ENCODE measurements around the gene EYS. TPM values are rescaled to one million over a fixed set of nuclear protein-coding genes. Genes with fewer than 3 reads are reported as not detected.

EYS gene
- total and polyA plus RNA-seq, 7 donors = 0.07 to 0.46 TPM; not detected in 5

- intact Hi-C loops (cut with DNase I) = no loop called here
- Histone ChIP-seq H3K4me1 (no peaks in the 10 kb centered on the region), H3K9me3 (no peaks in the 10 kb centered on the region), H3K27ac (no peak overlapping the region), H3K27me3 (no peaks in the 10 kb centered on the region), H3K36me3 (no peaks in the 10 kb centered on the region), H3K4me3 (no peak overlapping the region)
- TF ChIP-seq CTCF (IDR thresholded peaks at IDR 0.05) (no peak), POLR2AphosphoS5 (IDR thresholded peaks at IDR 0.05) (no peak), EP300 (IDR thresholded peaks at IDR 0.05) (no peak)
- 82 to 89% methylated on average over 7 of the region's 7 CpGs for WGBS, 2 donors
- DNase-seq = peak; percentile 55
Measured at GRCh38 chr6:64908104-64908503, 798.9 kb downstream of the EYS start.

- TF ChIP-seq EP300 (IDR thresholded peaks at IDR 0.05) (no peak), POLR2A (IDR thresholded peaks at IDR 0.05) (no peak), POLR2AphosphoS5 (IDR thresholded peaks at IDR 0.05) (no peak)
- 94 to 95% methylated on average over 2 of the region's 2 CpGs for whole genome bisulfite sequencing, 2 donors
- Histone ChIP-seq H3K36me3 (no peaks in the 10 kb centered on the region), H3K4me1 (no peaks in the 10 kb centered on the region), H3K9me3 (no peaks in the 10 kb centered on the region), H3K27ac (no peak overlapping the region), H3K4me3 (no peak overlapping the region), H3K27me3 (no peaks in the 10 kb centered on the region)
- DNase-seq = no peak
- intact Hi-C loops (cut with DNase I) = no loop called here
Measured at GRCh38 chr6:64904616-64905015, 802.4 kb downstream of the EYS start.

- TF ChIP-seq POLR2A (IDR thresholded peaks at IDR 0.05) = no peak
- TF ChIP-seq POLR2AphosphoS5 (IDR thresholded peaks at IDR 0.05) = no peak
- no peak for TF ChIP-seq EP300 (IDR thresholded peaks at IDR 0.05)
- TF ChIP-seq CTCF (IDR thresholded peaks at IDR 0.05) = no peak
- DNase-seq = no peak
- Histone ChIP-seq H3K27ac (no peak overlapping the region), H3K27me3 (no peaks in the 10 kb centered on the region), H3K4me3 (no peak overlapping the region), H3K4me1 (no peaks in the 10 kb centered on the region), H3K36me3 (no peaks in the 10 kb centered on the region), H3K9me3 (no peaks in the 10 kb centered on the region)
- intact Hi-C loops (cut with DNase I) = no loop called here
Measured at GRCh38 chr6:64902596-64902995, 804.4 kb downstream of the EYS start.

- peak; percentile 32 for DNase-seq
- WGBS, 2 donors = 89 to 92% methylated on average over 4 of the region's 4 CpGs
- Histone ChIP-seq H3K9me3 (no peaks in the 10 kb centered on the region), H3K27me3 (no peaks in the 10 kb centered on the region), H3K4me3 (no peak overlapping the region), H3K27ac (no peak overlapping the region), H3K4me1 (no peaks in the 10 kb centered on the region), H3K36me3 (no peaks in the 10 kb centered on the region)
- no peak for TF ChIP-seq POLR2AphosphoS5 (IDR thresholded peaks at IDR 0.05)
- TF ChIP-seq POLR2A (IDR thresholded peaks at IDR 0.05) = no peak
- no peak for TF ChIP-seq CTCF (IDR thresholded peaks at IDR 0.05)
- no peak for TF ChIP-seq EP300 (IDR thresholded peaks at IDR 0.05)
- intact Hi-C loops (cut with DNase I) = no loop called here
Measured at GRCh38 chr6:64896939-64897338, 810.1 kb downstream of the EYS start.

GRCh38 chr6:64895945-64896344 is 811.1 kb downstream of the EYS start:
- no peak overlapping the region for H3K4me3 ChIP-seq
- 62 to 88% methylated on average over 3 of the region's 3 CpGs for WGBS, 2 donors
- H3K4me1 ChIP-seq = no peaks in the 10 kb centered on the region
- no peak overlapping the region for H3K27ac ChIP-seq
- TF ChIP-seq CTCF (IDR thresholded peaks at IDR 0.05) (no peak), EP300 (IDR thresholded peaks at IDR 0.05) (no peak), POLR2AphosphoS5 (IDR thresholded peaks at IDR 0.05) (no peak)
- H3K36me3 ChIP-seq = no peaks in the 10 kb centered on the region
- intact Hi-C loops (cut with DNase I) = no loop called here
- H3K27me3 ChIP-seq = no peaks in the 10 kb centered on the region
- DNase-seq = no peak
- no peaks in the 10 kb centered on the region for H3K9me3 ChIP-seq
